ENCODE data around the gene DOK4. TPM values are rescaled to one million over a fixed set of nuclear protein-coding genes. Genes with fewer than 3 reads are reported as not detected.

The DOK4 gene
- 10 to 100 TPM; 23.8 to 37.8 (median 28.2) TPM for polyA plus RNA-seq (ENCODE audit: insufficient read length in 4 of 4)

DNA sequence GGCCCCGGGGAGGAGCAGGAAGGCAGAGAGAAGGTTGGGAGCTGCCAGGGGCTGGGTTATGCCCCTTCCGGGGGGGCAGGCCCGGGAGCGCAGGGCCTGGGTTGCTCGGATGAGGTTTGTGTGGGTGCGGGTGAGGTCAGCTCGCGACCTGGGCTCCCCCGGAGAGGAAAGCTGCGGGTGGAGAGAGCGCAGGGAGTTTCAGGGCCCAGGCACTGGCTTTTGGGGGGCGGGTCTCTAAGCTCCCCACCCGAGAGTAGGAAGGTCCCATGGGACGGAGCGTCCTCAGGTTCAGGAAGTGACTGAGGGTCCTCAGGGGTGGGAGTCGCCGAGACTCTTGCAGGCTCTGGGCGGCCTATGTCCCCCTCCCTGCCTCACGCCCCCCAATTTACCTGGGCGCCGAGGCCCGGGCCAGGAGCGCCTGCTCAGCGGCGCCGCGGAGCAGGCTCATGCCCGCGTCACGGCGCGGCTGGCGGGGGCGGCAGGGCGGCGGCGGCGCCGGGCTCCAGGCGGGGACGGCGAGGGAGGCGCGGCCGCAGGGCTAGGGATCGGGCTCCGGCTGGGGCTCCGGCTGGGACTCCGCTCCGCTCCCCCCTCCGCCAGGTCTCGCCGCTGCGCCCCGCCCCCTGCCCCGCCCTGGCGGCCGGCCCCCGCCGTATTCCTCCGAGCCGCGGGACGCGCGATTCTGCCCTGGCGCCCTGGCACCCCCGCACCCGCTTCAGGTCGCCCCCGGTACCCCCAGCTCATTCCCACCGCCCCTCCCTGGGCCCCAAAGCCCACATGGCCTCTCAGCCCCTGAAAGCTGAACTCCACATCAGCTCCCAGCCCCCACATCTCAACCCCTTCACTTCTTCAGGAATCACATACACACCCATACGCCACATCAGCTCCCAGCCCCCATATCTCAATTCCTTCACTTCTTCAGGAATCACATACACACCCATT is at the start of gene DOK4:
Gene DOK4, minus strand, starts transcription at position 578 of the 942 bp plus-strand sequence. CDS start 6,986 bp downstream, outside the sequence.
- peak in 1 of 4 donors; percentile 47 for DNase-seq (ENCODE audit: low read depth in 4 of 4, low spot score in 3 of 4)

DNA sequence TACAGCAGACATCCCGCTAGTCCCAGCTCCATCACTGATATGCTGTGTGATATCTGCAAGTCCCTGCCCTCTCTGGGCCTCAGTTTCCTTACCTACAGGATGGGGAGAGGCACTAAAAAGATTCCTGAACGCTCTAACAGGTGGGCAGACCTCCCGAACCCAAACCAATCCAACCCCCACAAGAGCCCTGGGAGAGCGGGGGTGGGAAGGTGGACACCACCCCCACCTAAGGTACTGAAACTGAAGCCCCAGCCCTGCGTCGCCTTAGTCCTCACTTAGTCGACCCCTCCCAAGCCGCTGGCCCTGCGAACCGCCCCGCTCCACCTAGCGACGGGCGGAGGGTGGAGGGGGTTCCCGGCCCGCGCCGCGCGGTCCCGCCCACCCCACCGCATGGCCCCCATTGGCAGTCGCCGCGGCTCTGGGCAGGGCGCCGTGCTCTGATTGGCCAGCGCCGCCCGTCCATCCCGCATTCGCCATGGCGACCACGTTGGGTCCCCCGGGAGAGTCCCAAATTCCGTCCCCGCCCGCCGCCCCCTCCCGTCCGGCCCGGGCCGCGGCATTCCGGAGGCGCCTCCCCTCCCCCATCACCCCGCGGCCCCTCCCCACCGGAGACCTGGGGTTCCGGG is 49.5 kb upstream of the DOK4 start:
- DNase-seq (ENCODE audit: low read depth in 4 of 4, low spot score in 3 of 4), result peak in 3 of 4 donors; percentile 70 to 77 (median 77)

DNA sequence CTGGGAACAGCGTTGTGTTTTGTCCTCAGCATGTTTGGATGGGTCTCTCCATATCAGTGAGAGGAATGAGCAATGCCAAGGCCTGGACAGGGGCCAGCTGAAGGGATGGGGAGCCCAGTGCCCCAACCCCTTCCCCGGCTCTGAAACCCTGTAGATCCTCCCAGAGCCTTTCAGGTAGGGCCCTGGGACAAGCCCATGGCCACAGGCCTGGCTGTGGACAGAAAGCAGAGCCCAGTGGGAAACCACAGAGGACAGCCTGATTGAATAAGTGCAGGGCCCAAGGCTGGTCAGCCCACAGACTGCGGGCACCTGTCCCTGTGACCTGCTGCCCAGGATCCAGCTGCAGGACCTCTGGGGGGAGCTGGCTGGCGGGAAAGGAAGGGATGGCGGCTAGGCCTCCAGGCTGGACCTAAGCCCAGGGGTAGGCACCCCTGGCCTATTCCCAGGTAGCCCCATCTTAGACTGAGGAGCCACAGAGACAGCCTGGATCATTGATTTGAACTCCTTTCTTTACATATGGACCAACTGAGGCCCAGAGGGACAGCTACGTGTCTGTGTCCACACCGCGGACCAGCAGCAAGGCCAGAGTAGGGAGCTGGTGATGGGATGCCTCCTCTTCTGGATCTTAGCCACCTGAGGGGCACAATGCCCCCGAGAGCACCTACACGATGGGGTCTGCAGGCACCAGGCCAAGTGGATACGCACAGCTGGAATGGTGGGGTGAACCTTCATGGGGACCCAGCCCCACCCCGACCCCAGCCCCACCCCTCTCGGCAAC is 48.8 kb upstream of the DOK4 start:
- no peak for DNase-seq (ENCODE audit: low read depth in 4 of 4, low spot score in 3 of 4)

DNA sequence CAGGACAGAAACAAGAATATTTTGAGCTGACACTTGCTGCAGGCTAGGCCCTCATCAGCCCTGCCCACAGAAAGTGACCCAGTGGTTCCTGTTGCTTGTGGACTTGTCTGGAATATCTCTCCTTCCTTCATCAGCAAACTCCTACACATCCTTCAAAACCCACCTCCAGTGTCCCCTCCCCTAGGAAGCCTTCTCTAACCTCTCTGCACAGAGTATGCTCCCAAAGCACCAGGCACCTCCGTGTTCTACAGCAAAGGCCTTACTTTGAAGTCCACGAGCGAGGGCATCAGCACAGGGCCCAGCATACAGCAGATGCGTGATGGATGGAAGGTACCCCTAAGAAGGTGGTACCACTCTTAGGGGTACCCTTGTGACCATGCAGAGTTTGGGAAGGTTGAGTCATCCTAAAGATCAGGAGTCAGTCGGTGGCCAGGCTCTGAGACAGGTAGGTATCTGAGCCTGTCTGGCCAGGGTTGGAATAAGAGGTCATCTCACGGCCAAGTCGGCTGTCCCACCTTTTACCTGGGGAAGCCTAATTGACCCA is 48.1 kb upstream of the DOK4 start:
- DNase-seq (ENCODE audit: low read depth in 4 of 4, low spot score in 3 of 4), result no peak

DNA sequence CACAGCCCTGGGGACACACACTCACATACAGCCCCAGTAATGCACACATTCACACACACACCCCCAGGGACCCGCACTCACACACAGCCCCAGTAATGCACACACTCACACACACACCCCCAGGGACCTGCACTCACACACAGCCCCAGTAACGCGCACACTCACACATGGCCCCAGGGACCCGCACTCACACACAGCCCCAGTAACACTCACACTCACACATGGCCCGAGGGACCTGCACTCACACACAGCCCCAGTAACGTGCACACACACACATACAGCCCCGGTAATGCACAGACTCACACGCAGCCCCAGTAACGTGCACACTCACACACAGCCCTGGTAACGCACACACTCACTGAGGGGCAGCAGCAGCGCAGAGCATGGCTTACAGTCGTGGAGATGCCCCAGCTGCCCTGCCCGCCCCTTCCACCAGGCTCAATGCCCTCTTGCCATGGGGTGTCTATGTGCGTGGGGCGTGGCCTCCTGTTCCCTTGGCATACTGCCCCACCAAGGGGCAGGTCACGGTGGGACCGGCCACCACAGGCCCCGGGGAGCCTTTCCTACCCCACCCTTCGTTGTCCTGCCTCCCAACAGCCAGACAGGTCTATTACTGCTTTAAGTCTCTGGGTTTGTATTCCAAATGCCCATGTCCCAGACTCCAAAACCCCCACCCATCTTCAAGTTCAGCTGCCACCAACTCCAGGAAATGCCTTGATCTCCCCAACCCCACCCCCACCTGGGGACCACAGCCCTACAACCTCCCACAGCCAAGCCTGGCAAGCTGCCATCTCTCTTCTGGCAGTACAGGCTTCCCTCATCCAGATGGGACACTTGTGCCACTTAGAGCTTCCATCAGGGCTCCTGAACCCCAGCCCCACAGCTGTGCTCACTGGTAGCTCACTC is 47.4 kb upstream of the DOK4 start:
- DNase-seq (ENCODE audit: low read depth in 4 of 4, low spot score in 3 of 4), result no peak

DNA sequence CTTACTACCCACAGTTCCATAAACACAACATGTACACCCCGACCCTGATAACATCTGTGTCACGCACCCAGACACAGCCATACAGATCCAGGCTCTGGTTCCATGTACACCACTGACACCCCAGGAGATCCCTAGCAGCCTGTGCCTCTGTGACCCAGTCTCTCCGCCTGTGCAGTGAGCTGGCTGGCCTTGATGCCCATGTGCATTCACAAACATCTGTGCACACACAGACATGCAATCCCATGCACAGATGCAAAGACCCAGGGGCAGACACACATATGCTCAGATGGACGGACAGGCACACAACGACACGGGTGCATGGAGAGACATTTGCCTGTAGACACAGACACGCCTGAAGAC is 46.0 kb upstream of the DOK4 start:
- DNase-seq (ENCODE audit: low read depth in 4 of 4, low spot score in 3 of 4), result no peak

DNA sequence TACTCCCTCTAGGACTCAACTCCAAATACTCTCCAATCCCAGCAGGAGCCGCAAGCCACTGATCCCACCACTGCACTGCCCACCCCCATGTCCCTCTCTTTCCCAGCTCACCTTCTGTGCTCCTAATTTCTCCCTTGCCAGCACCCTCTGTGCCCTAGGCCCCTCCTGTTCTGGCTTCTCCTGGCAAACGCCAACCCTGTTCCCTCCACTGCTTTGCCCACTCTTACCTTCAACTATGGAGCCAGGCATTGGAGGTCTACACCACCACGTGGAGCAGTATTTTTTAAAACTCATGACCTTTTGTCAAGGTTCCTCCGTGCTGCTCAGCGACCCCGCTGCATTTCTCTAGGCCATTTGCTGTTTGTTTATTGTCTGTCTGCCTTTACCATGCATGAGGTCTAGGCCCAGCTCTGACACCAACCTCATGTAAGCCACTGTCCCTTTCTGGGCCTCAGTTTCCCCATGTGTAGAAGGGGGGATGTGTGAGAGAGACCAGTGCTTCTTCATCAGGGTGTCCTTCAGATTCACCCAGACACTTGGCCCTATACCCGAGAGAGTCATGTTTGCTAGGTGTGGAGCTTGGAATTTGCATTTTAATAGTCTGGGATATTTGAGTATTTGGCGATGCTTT is 45.5 kb upstream of the DOK4 start:
- no peak for DNase-seq (ENCODE audit: low read depth in 4 of 4, low spot score in 3 of 4)

DNA sequence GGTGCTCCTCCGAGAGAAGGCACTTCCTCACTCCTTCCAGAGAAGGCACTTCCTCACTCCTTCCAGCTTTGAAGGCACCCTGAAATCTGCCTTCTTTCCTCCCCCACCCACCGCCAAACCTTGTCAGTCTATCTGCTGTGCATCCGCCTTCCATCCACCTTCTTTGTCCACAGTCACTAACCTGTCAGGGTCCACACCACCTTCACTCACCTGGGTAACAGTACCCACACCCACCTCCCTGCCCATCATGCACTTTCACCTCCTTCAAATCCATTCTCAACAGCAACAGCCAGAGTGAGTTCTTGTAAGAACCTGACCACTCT is 44.9 kb upstream of the DOK4 start:
- DNase-seq (ENCODE audit: low read depth in 4 of 4, low spot score in 3 of 4), result no peak

DNA sequence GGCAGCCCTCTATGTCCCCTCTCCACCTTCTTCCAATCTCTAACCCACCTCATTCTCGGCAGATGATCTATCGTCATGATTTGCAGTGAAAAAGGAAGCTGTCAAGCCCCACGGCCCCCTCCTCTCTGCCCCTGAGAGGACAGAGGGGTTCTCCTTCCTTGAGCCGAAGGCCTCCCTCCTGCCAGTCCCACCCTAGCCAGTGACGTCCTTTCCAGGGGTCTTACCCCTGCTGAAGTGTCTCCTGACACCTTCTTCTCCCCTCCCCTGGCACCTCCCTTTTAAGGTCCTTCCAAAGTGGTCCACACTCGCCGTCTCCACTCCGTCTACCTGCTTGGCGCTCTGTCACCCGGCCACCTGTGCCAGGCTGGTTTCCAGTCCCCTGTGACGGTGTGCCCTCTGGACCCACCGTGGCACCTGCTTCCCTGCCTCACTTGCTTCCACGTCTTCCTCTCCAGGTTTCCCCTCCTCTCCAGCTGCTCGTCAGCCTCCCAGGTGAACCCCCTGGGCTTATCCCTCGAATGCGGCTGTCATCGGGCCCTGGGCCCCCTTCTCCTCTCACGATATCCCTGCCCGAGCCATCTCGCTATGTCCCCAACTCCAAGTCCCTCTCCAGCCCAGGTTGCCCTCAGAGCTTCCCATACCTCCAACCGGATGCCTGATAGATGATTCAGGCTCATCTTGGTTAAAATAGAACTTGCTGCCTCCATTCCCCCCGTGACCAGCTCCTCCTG is 44.4 kb upstream of the DOK4 start:
- DNase-seq (ENCODE audit: low read depth in 4 of 4, low spot score in 3 of 4), result no peak

DNA sequence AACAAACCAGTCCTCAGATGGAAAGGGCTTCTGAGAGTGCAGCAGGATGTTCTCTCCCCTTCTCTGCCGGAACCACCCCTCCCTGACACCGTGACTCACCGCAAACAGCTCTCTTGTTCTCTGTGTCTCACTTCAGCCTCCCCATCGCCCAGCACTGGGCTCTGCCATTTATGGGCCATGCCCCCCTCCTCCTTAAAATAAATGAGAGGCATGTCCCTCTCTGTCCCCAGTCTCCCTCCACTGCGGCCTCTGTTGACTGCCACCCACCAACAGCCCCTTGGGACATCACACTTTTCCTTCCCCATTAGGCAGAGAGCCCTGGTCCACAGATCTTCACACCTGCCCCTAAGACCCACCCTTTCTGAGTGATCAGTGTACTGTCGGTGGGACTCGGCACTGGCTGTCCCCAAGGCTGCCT is 43.8 kb upstream of the DOK4 start:
- DNase-seq (ENCODE audit: low read depth in 4 of 4, low spot score in 3 of 4), result no peak

DNA sequence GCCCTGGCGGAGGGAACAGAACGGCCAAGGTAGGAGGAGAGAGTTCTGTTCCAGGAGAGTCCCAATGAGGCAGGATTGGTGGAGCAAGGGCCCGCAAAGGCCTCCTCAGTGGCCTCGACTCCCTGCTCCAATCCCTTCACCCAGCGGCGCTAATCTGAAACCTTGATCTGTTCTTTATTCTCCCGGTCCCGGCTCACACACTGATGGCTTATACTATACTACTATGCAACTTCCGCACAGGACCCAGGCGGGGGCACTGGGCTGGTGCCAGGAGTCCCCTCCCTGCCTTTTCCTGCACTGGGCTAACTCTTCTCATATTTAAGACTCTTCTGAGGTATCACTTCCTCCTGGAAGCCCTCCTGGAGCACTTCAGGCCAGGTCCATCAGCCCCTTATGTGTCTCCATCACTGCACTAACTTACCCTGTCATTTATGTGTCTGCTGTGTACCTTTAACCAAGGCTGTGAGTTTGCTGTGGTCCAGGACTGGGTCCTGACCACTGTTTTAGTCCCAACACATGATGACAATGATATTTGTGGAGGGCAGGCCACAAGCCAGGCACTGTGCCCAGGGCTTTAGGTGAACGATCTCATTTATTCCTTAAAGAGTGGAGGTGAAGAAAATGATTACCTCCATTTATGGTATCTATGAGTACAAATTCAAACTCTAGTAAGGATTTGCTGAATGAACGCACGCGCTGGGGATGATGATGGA is 43.3 kb upstream of the DOK4 start:
- DNase-seq (ENCODE audit: low read depth in 4 of 4, low spot score in 3 of 4), result no peak

DNA sequence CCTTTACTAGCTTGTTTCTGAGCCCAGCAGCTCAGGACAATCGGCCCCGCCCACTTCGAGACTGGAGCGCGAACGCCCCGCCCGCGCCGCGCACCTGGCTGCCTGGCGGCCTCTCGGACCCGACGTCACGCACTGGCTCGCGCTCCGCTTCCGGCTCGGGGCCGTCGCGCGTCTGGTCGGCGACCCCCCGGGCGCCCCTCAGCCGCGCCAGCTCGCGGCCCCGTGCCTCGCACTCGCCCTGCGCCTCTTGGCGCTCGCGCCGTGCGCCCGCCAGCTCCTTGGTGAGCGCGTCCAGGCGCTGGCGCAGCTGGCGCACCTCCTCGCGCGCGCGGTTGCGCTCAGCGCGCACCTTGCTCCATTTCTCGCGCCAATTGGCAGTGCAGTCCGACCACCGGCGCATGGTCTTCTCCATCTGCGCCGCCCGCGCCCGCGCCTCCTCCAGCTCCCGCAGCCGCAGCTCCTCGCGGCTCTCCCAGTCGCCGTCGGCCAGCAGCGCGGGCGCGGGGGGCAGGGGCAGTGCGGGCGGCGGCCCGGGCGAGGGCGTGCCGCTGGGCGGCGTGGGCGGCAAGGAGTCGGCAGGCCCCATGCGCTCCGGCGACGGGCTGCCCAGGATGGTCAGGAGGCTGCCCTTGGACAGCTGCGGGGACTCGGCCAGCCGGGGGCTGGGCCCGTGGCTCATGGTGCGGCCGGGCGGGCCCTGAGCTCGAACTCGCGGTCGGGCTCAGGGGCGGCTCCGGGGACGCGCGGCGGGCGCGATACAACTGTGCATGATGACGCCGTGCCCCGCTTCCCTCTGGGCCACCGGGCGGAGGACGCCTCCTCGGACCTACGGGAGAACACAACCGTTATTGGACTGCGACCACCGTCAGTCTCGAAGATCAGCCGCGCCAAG is 42.5 kb upstream of the DOK4 start:
- no peak for DNase-seq (ENCODE audit: low read depth in 4 of 4, low spot score in 3 of 4)

DNA sequence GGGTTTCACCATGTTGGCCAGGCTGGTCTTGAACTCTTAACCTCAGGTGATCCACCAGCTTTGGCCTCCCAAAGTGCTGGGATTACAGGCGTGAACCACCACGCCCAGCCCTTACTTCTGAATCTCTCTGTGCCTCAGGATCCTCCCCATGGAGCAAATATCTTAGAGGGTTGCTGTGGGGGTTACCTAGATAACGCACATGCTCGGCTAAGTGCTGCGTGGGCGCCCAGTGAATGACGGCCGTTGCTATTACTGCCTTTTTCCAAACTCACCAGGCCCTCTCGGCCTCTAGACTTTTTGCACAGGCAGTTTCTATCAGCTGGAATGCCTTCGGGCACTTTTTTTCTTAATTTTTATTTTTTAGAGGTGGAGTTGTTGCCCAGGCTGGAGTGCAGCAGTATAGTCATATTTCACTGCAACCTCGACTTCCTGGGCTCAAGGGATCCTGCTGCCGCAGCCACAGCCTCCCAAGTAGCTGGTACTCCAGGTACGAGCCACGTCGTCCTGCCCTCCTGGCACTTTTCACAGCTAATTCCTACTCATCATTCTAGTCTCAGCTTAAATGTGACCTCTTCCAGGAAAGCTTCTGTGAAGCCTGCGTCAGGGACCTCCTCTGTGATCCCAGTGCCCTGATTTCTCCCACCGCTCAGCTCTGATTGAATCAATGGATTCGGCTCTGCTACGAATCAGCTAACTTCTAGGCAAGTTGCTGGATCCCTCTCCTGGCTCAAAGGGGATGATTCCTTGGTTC is 41.5 kb upstream of the DOK4 start:
- no peak for DNase-seq (ENCODE audit: low read depth in 4 of 4, low spot score in 3 of 4)

DNA sequence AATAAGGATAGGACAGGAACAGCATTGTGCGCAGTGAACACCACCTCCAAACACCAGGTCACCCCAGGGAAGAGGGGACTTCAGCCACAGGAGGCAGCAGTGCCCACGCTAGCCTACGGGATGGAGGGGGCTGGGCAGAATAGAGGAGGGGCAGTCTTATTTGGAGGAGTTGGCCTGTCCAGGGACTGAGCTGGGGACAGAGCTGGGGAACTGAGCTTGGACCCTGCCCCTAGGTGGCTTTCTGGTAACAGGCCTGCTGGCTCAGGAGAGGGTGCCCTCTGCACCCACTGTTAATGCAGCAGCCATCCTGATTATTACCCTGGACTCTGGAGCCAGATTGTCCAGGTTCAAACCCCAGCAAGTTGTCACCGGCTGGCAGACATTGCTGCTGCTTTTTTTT is 40.7 kb upstream of the DOK4 start:
- no peak for DNase-seq (ENCODE audit: low read depth in 4 of 4, low spot score in 3 of 4)

DNA sequence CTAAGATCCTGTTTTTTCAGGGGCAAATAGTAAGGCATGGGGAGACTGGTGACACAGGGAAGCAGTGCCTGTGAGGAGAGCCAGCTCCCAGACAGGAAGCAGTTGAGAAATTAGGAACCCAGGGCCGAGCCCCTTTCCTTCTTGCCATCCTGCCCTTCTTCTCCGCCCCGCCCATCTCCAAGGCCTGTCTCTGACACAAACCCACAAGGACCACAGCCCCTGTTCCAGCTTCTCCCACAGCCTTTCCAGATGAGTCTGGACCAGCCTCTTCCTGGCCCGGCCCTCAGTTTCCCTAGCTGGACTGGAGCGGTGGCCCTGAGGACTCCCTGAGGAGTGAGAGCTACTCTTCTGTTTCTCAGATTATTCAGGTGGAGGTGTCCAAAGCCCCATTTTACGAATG is 40.2 kb upstream of the DOK4 start:
- DNase-seq (ENCODE audit: low read depth in 4 of 4, low spot score in 3 of 4), result no peak

DNA sequence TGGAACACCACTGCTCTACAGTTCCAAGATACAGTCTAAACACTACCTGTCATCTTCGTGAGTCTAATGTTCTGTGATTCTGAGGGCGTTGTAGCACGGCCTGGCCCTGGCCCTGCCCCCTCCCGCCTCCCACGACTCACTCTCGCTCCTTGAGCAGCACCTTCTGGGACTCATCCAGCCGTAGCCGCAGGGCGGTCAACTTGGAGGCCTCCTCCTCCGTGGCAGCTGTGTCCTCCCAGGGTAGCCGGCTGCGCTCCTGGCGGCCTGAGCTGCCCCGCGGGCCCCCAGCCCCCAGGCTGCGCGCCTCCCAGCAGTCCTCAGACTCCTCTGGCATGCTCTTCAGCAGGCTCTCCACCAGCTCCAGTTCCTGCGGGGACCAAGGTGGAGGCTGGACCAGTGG is 39.5 kb upstream of the DOK4 start:
- DNase-seq (ENCODE audit: low read depth in 4 of 4, low spot score in 3 of 4), result no peak

DNA sequence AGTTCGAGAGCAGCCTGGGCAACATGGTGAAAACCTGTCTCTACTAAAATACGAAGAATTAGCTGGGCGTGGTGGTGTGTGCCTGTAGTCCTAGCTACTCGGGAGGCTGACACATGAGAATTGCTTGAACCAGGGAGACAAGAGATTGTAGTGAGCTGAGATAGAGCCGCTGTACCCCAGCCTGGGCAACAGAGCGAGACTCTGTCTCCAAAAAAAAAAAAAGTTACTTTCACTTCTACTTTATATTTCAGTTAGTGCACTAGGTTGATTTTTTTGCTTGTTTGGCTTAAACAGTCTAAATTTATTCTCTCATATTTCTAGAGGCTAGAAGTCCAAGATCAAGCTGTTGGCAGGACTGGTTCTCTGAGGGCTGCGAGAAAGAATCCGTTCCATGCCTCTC is 36.7 kb upstream of the DOK4 start:
- DNase-seq (ENCODE audit: low read depth in 4 of 4, low spot score in 3 of 4), result no peak
